COLO829 (cell line): ENCODE data around the gene PSMD5.

Source experiments
- DNase-seq: peaks from one replicate; pipeline ENCODE4 v3.0.0; 2012; ENCODE audit warnings: low spot score

The PSMD5 gene

GRCh38 chr9:120875195-120875565 lies 32.5 kb upstream of the PSMD5 start:
- no peak for DNase-seq

GRCh38 chr9:120874226-120875194 lies 31.8 kb upstream of the PSMD5 start:
- no peak for DNase-seq

- DNase-seq = no peak
Observed at GRCh38 chr9:120873512-120873911, 30.8 kb upstream of the PSMD5 start.

GRCh38 chr9:120872791-120873502 lies 30.2 kb upstream of the PSMD5 start:
- DNase-seq = no peak

- DNase-seq = no peak
Observed at GRCh38 chr9:120870206-120870605, 27.5 kb upstream of the PSMD5 start.

GRCh38 chr9:120869726-120870125 lies 27.0 kb upstream of the PSMD5 start:
- no peak for DNase-seq

GRCh38 chr9:120869360-120869687 lies 26.6 kb upstream of the PSMD5 start:
- DNase-seq = no peak

GRCh38 chr9:120868676-120869359 lies 26.1 kb upstream of the PSMD5 start:
- DNase-seq = peak; percentile 97

- DNase-seq = peak; percentile 27
Observed at GRCh38 chr9:120868339-120868675, 25.6 kb upstream of the PSMD5 start.

GRCh38 chr9:120867676-120868338 lies 25.1 kb upstream of the PSMD5 start:
- DNase-seq = no peak

- no peak for DNase-seq
Observed at GRCh38 chr9:120866651-120867050, 23.9 kb upstream of the PSMD5 start.

GRCh38 chr9:120865809-120866208 lies 23.1 kb upstream of the PSMD5 start:
- no peak for DNase-seq

- no peak for DNase-seq
Observed at GRCh38 chr9:120865176-120865575, 22.5 kb upstream of the PSMD5 start.

GRCh38 chr9:120864719-120865118 lies 22.0 kb upstream of the PSMD5 start:
- no peak for DNase-seq

- no peak for DNase-seq
Observed at GRCh38 chr9:120863833-120864232, 21.1 kb upstream of the PSMD5 start.

GRCh38 chr9:120862452-120862851 lies 19.7 kb upstream of the PSMD5 start:
- no peak for DNase-seq

- DNase-seq = no peak
Observed at GRCh38 chr9:120861935-120862334, 19.2 kb upstream of the PSMD5 start.

GRCh38 chr9:120860083-120860482 lies 17.4 kb upstream of the PSMD5 start:
- DNase-seq = no peak

GRCh38 chr9:120859361-120859760 lies 16.6 kb upstream of the PSMD5 start:
- no peak for DNase-seq

GRCh38 chr9:120857902-120858301 lies 15.2 kb upstream of the PSMD5 start:
- DNase-seq = no peak

- DNase-seq = no peak
Observed at GRCh38 chr9:120857481-120857880, 14.8 kb upstream of the PSMD5 start.

GRCh38 chr9:120856700-120857099 lies 14.0 kb upstream of the PSMD5 start:
- DNase-seq = no peak
